ENCODE results near the gene STIMATE.

STIMATE gene

DNA sequence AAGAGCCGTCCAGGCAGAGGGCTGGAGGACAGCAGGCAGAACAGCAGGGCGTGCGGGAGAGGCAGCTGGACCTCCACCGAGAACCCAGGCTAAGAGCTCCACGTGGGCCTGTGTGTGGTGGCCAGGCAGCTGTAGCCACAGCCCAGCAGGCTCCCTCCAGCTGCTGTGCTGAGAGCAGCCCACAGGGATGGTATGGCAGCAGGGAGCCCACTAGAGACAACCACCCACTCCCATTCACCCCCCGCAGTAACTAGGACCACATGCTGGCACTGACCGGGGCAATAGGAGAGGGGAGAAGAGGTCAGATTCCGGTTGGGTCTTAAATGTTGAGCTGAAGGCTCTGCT is 37.0 kb downstream of the STIMATE start:
- DNase-seq: no peak

DNA sequence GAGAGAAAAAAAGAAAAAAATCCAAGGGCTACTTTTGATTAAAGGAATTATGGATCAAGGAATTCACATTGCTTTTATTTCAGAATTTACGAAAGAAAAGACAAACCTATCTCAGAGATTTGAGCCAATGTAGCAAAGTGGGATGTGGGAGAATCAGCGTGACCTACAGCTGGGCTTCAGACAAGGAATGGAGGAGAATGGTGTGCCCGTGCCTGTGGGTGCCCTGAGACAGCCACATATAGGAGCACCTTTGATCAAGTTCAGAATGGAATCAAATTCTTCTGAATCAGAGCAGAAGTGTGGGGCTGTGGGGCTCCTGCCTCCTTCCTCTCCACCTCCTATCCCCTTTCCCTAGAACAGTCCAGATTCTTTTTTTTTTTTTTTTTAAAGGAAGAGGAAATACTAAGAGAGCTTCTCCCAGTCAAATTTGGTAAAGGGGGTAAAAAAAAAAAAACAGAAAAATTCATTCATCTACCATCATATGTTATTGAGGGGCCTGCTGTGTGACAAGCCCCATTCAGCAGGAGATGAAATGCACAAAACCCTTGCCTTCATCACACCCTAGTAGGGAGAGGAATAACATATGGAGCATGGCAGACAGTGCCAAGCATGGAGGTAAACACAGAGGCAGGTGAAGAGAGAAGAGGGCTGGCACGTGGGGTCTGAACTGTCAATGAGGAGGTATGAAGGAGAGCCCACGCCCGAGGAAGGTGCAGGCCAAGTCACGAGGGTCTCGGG is 37.5 kb downstream of the STIMATE start:
- no peak for DNase-seq

DNA sequence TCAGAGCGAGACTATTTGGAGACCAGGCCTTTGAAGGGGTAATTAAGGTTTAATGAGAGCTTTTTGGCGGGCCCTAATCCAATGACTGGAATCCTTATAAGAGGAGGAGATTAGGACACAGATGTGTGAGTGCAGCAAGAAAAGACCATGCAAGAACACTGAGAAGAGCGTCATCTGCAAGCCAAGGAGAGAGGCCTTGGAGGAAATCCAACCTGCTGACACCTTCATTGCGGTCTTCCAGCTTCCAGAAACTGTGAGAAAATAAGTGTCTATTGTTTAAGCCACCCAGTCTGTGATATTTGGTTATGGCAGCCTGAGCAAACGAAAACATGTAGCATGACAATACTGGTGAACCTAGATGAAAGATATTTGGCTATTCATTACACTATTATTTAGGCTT is 39.5 kb downstream of the STIMATE start:
- DNase-seq: no peak

DNA sequence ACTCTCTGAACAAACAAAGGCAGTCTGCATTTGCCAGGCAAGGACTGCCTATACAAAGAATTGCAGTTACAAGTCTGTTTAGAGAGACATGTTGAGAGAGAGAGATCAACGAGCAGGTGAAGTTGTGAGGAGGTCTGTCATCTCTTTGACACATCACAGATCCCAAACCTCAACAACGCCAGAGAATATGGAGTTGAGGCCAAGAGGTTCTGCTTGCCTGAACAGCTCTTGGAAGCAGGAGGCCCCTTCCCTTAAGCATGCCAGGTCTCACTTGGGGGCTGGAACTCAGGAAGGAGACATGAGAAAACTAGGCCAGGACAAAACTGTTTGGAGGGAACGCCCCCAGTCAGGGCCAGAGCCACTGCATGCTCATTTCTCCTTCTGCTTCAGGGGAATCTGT is 40.2 kb downstream of the STIMATE start:
- DNase-seq: no peak

DNA sequence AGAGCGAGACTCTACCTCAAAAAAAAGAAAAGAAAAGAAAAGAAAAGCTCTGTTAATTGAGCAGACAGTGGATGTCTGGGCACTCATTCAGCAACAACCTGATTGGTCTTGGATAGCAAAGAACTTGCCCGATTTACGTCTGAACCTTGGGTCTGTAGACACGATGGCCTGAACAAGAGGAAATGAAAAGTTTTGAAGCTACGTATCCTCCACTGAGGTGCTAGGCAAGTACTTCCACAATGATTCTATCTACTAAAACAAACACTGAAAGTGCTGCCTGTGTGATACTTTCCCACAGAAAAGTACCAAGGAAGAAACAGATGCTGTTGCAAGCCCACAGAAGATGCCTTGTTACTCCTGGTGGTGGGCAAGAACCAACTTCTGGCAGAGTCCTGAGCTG is 40.7 kb downstream of the STIMATE start:
- DNase-seq: no peak

DNA sequence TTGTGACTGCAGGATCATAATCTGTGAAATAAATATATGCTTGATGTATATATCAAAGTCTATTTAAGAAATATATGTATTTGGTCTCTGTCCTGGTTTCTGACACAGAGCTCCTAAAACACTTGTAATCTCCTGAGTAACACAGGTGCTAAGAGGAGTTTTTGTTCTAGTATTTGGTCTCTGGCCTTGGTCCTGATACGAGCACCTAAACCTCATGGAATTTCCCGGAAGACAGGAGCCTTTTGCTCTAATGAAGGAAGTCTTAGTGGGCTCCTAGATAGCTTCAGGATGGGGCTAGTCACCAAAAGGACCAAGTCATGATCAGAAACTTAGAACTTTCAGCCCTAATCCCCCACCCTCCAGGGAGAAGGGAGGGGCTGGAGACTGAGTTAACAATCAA is 43.3 kb downstream of the STIMATE start:
- no peak for DNase-seq

DNA sequence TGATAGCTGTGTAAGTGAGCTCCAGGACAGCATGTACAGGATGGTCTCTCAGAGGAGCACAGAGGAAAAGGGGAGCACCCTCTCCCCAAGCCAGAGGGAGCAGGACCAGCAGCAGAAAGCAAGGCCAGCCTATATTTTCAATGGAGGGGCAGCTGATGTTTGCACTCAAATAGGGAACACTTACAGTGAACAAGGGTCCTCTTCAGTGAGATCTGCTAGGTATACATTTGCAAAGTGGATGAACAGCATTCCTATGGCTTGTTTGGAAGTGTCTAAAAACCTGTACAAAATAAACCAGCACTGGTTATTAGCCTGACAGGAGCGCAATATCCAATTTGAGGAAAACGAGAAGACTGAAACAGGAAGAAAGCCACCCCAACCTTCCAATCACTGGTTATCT is 44.9 kb downstream of the STIMATE start:
- no peak for DNase-seq

DNA sequence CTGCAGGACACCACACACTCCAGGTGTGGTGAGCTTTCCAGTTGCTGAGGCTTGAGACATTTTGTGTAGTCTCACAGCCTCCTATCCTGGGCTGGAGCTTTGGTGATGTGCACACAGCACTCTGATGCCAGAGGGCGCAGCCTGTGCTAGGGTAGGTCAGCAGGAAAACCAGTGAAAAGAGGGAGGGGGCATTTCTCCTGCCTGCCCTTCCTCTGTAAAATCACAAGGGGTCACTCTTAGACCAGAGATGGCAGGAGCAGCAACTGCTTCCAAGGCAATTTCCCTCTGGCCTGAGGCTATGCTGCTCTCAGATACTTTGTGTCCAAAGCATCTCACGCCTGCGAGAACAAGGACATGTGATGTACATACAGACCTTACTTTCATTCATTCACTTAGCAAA is 46.0 kb downstream of the STIMATE start:
- no peak for DNase-seq

DNA sequence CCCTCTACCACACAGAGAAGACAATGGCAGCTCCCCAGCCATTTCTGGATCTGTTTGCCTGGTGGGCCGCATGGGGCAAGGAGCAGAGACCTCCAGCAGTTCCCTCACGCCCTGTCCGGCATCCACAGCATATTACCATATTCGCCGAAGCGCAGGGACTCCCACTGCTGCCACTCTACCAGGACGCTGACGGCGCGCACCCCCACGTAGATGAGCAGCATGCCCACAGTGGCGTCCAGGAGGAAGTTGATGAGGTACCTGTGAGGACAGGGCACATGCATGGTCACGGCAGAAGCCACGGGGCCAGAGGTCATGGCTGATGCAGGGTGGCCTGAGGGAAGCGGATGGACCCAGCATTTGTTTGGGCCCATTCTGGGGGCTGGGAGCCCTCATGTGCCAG is 47.7 kb downstream of the STIMATE start:
- DNase-seq: no peak

DNA sequence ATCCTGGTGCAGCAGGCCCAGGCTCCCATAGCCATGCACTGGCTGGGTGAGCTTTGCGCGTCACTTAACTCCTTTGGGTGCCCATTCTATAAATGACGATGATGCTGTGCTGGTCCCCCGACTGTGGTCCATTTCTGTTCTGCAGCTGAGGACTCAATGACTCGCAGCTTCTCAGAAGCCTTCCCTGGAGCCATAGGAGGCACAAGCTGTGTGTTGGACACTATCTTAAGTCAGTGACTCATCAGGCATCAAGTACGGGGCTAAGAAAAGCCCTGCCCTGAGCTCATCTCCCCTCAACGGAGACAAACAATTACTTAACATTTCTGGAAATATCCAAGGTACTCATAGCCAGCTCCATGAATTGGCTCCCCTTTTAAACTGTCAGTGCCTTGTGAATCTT is 48.7 kb downstream of the STIMATE start:
- no peak for DNase-seq

DNA sequence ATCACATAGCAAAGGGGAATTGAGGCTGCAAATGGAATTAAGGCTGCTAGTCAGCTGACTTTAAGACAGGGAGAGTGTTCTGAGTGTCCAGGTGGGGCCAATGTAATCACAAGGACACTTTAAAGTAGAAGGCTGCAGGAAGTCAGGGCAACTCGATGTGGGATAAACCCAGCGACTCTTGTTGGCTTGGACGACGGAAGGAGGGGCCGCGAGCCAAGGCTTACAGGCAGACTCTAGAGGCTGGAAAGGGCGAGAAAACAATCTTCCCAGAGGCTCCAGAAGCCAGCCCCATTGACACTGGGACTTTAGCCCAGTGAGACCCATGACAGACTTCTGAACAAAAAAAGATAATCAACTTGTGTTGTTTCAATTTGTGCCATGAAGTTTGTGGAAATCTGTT is 49.6 kb downstream of the STIMATE start:
- no peak for DNase-seq

DNA sequence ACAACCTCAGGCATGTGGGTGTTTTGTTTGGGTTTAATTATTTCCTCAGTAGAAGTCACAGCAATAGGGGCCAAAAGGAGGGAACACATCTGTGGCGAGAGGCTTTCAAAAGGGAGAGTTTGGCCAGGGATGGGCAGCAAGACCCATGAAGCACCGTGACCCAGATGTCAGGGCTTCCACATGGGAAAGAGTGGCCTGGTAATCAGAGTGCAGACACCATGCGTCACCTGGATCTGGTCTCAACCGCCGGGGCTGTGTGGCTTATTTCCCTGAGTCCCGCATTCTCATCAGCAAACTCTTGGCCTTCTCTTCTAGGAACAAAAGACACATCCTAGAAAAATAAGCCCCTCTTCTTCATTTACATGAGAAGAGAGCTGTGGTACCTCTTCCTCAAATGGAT is 50.1 kb downstream of the STIMATE start:
- no peak for DNase-seq

DNA sequence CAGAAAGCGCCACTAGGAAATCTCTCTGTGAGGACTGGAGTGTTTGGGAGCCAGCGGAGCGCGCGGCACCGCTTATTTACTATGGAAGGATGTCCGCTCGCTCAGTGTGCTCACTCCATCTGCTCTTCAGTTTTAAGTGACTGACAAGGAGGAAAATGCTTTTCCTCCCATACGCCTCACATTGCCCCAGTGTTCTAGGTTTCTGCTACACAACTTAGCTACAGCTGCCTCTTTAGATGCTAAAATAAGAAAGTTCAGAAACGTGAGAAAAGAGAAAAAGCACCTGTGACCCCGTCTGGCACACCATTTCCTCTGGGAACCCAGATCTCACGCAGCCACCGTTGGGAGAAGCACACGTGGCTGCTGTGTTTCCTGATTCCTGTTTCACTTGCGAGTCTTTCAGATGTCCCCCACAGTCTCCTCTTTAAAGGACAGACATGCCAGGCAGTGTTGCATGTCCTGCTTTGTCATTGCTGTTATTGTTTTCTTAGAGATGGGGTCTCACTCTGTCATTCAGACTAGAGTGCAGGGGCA is 50.8 kb downstream of the STIMATE start:
- DNase-seq: no peak

DNA sequence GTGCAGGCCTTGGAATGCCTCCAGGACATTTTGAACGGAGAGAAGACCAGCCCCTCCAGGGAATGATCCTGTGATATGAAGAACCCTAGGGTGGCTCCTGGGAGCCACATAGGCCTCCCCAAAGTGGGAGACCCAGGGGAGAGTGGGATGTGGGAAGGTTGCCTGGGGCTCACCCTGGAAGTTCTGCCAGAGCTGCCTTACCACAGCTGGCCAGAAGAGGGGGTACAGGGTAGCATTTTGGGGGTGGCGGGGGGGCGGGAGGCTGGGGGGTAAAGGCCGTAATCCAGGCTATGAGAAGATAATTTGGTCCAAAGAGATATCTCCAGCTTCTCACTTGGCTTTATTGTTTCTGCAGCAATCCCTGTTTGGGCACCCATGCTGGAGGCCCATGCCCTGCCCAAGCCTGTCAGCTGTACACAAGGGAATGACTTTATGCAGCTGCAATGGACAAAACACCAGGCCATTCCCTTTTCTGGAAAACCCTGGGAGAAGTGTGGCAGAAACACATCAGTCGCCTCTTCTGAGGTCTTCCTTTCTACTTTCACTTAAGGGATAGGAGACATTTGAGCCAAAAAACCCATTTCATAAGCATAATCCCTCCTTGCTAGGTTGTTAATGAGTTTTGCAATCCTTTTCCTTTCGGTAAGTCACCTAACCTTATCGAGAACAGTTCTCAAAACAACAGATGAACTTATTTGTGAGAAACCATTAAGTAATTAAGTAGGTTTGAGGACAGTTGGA is 51.5 kb downstream of the STIMATE start:
- no peak for DNase-seq

DNA sequence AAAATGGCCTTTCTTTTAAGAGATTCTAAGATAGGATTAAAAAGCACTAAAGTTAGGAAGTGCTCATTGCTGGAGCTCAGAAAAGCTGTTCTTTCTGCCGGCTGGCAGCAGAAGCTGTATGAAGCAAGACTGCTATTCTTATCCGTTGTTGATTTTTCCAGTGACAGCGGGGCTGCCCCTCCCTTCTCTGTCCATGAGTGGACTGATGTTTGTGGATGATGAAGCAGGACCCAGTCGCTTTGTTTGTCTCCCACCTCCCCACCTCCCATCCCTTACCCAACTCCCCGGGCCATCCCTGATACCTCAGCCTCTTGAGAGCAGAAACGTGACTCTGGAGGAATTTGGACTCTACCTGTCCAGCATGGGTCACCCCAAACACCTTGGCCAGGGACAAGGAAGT is 52.2 kb downstream of the STIMATE start:
- DNase-seq: no peak

DNA sequence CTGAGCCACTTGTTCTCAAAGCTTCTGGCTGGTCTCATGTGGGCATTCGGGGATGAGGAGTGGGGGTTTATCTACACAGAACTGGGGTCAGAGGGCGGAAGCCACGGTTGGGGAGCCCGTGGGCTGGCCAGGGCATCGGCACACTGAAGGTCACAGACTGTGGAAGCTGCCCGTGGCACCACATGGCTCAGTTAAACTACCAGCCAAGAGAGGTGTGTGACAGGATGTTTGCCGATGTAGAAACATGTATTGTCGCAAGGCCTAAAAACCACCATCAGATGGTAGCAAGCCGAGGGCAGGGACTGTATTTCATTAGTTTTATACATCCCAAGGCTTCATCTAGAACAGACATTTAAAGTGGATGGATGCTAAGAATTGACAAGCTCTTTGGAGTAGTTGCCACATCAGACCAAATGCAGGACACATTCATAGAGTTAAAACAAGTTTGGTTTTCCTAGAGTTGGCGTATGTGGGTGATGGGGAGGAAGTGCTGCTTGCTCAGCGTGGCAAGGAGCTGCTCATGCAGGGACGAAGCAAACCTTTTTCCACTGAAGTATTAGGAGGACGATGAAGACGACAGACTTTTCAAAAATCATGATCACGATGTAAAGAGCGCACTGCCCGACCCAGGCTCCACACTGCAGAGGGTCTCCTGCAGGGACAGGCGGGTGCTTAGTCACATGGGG is 52.9 kb downstream of the STIMATE start:
- no peak for DNase-seq

DNA sequence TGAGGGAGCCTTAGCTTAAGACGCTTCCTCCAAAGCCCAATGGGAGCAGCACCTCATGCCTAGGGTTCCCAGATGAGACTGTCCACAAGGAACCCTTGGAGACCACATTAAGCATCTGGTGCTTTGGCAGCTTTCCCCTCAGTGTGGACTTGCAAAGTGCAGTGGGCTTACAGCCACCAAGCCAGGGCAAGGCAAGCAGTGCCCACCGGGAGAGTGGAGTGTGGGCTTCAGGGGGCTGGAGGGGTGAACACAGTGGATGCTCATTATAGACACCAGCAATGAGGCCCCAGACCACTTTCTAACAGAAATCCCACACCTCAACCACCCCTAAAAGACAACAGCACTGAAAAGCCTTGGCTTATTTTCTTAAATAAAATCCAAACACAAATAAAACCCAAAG is 53.5 kb downstream of the STIMATE start:
- no peak for DNase-seq

DNA sequence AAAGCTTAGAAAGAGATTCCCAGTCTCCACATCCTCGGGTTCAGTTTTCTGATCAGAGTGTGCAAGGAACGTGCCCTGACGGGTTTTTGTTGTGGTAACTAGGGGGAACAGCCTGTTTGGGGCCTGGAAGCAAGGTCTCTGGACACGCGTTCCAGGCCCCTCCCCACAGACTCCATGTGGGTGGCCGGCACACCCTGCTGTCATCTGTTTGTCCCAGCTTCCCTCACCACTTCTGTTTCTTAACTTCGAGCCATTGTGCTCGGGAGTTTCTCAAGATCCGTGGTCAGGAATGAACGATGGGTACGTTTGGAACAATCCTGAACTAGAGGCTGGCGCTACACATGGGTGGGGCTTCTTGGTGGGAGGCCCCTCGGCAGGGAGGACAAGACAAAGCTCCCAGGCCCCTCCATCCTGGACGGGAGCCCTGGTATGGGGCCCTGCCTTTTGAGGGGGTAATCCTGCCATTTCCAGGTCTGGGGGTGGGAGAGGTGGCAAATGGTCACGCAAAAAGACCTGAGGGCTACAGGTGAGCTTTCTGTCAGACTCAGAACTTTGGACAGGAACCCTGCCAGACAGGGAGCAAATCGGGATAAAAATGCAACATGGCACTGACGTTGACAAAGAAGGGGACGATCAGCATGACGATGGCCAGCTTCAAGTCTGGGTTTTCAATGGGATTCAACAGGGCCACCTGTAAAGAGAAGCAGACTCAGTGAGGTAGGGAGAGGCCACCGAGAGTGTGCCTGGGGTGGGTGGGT is 54.1 kb downstream of the STIMATE start:
- no peak for DNase-seq

DNA sequence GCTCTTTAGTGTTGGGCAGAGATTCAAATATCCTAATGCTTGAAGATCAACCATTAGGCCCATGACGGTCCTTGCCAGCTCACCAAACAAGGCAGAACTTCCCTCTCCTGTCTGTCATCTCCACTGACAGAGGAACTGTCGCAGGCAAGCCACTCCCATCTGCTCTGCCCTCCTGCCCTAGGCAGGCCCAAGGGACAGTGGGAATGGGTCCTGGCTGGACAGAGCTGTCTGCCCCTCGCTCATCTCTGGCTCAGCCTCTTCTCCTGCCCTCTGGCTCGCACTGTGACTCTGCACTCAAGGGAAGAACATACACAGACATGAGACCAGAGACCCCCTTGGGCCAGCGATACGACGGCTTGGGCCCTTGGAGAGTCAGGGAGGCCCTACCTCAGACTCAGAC is 54.9 kb downstream of the STIMATE start:
- no peak for DNase-seq

DNA sequence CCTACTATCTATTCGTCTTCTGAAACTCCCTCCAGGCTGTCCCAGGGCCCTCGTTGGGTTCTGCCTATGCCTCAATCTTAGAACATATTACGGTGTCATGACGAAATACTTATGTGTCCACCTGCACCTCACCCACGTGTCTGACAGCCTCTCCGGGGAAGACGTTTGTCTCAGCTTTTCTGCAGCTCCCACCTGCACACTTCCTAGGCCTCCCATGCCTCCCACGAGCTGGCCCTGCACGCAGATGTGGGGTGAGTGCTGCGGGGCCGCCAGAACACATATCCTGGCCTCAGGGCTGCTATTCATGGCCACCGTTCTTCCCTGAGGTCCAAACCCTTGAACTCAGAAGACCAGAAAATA is 55.4 kb downstream of the STIMATE start:
- DNase-seq: no peak

DNA sequence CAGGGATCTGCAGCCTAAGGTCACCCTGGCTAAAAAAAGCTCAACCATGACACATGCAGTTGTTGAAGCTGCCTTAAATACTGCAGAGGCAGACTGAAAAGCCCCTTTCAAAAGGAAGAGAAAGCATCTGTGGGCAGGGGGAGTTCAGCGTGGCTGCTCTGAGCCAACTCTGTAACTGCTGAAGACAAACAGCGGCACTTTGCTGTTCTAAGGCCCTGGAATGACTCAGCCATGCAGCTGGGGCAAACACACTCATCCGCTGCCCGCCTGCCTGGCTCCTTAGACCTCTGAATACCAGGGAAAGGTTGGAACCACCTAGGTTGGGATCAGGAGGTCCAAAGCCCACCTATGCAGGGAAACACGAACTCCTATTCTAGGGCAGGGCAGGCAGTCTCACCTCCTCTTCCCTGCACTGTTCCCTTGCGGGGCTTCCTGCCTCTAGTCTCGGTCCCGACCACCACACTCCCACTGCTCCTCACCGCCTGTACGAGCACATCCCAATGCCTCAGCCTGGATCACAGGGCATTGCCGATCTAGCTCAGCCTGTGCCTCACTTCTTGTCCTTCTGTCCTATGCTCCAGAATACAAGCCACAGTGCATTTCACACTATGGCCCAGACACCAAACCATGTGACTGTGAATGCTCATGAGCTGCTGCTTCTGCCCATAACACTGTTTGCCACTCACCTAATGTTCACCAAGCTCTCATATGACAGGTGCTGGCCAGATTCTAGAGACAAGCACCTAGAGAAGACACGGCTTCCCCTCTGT is 56.0 kb downstream of the STIMATE start:
- no peak for DNase-seq

DNA sequence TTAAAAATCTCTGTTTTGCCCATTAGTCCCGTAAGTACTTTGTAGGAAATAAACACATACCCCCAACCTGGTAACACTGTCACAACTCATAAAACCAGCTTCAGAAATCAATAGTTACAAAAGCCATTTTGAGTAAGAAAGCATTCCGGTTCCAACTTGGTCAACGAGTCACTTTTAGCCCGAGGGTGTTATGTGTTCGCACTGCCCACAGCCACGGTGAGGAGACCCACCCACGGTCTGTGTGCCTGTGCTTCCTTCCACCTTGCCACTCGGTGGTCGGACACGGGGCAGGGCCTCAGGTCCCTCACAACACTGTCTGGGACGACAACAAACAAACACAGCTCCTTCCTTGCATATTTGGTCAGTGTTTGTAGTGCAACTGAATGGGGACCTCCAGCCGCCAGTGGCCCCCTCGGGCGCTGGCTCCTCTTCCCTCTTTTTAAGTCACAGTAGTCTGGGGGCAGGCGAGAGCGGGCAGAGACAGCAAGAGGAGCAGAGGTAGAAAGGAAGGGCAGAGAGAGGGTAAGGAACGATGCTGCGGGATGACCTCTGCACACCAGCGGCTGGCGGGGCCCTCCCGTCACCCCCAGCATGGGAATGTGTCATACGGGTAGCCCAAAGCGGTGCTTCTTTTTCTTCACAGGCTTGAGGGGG is 57.3 kb downstream of the STIMATE start:
- no peak for DNase-seq
